HEK293 (cell line): ENCODE data around the gene PRND.

ENCODE experiments used
- CTCF ChIA-PET: fragments of 350-600 bp; formaldehyde crosslinking; extraction: SDS; loops from one replicate; lab custom pipeline; 2021; ENCODE audit warnings: antibody characterized with exemption; lab: Yijun Ruan, JAX
- POLR2A ChIA-PET: fragments of 300-600 bp; formaldehyde crosslinking; extraction: SDS; loops from one replicate; lab custom pipeline; 2020; ENCODE audit warnings: antibody characterized with exemption, inconsistent platforms; lab: Yijun Ruan, JAX
- H3K27ac ChIP-seq: fragments of 200-500 bp; sonication (Bioruptor generic); 2 replicates; pipeline ENCODE4 v1.5.1; 2014; ENCODE audit warnings: low read depth, low read length, control low read depth, inconsistent platforms; ENCODE audit errors: extremely low read depth
- H3K36me3 ChIP-seq, 2 experiments: fragments of 200-500 bp in 1 of 2; sonication (Bioruptor generic) in 1 of 2; 1 replicate in 1 of 2; 2 replicates in 1 of 2; pipeline ENCODE4 v1.5.1; 2014 to 2017; ENCODE audit warnings: inconsistent platforms in 2 of 2, low read length in 2 of 2; ENCODE audit not compliant: control insufficient read depth in 2 of 2, insufficient read depth in 1 of 2
- H3K4me1 ChIP-seq: fragments of 200-500 bp; sonication (Bioruptor generic); 2 replicates; pipeline ENCODE4 v1.5.1; 2014; ENCODE audit warnings: mild to moderate bottlenecking, low read length, inconsistent platforms; ENCODE audit not compliant: control insufficient read depth, insufficient read depth
- H3K4me3 ChIP-seq: 2 replicates; pipeline ENCODE4 v1.5.1; 2011; ENCODE audit warnings: low read depth, mild to moderate bottlenecking, control low read depth, low read length, moderate library complexity
- H3K9me3 ChIP-seq: fragments of 200-500 bp; sonication (Bioruptor generic); 2 replicates; pipeline ENCODE4 v1.5.1; 2014; ENCODE audit warnings: low read depth, low read length, inconsistent platforms; ENCODE audit not compliant: control insufficient read depth, insufficient read depth
- BCL11A ChIP-seq: fragments of 450-650 bp; formaldehyde crosslinking; IDR thresholded peaks from 2 replicates; pipeline ENCODE4 v1.5.1; 2016; ENCODE audit warnings: low read depth, missing biosample characterization, missing genetic modification characterization
- BCL11B ChIP-seq: fragments of 450-650 bp; formaldehyde crosslinking; IDR thresholded peaks from 2 replicates; pipeline ENCODE4 v1.5.1; 2016; ENCODE audit warnings: low read depth, missing biosample characterization, missing genetic modification characterization
- GLIS1 ChIP-seq: fragments of 450-650 bp; formaldehyde crosslinking; IDR thresholded peaks from 2 replicates; pipeline ENCODE4 v1.5.1; 2016; ENCODE audit warnings: missing biosample characterization, missing genetic modification characterization
- OSR2 ChIP-seq: fragments of 450-650 bp; formaldehyde crosslinking; IDR thresholded peaks from 2 replicates; pipeline ENCODE4 v1.5.1; 2016; ENCODE audit warnings: missing biosample characterization, missing genetic modification characterization
- PRDM2 ChIP-seq: fragments of 450-650 bp; formaldehyde crosslinking; IDR thresholded peaks from 2 replicates; pipeline ENCODE4 v1.5.1; 2016; ENCODE audit warnings: missing biosample characterization, missing genetic modification characterization, borderline replicate concordance
- REST ChIP-seq: fragments of 450-650 bp; formaldehyde crosslinking; IDR thresholded peaks from 2 replicates; pipeline ENCODE4 v1.5.1; 2016; ENCODE audit warnings: missing biosample characterization, missing genetic modification characterization
- SP7 ChIP-seq: fragments of 450-650 bp; formaldehyde crosslinking; IDR thresholded peaks from 2 replicates; pipeline ENCODE4 v1.5.1; 2016; ENCODE audit warnings: missing biosample characterization, missing genetic modification characterization
- TRIM28 ChIP-seq: IDR thresholded peaks from 2 replicates; pipeline ENCODE4 v1.6.1; 2011; ENCODE audit warnings: low read length, control low read depth, borderline replicate concordance
- ZBTB1 ChIP-seq: fragments of 450-650 bp; formaldehyde crosslinking; IDR thresholded peaks from 2 replicates; pipeline ENCODE4 v1.5.1; 2016; ENCODE audit warnings: missing biosample characterization, missing genetic modification characterization
- ZNF114 ChIP-seq: fragments of 450-650 bp; formaldehyde crosslinking; IDR thresholded peaks from 2 replicates; pipeline ENCODE4 v1.5.0; 2017; ENCODE audit warnings: missing biosample characterization, missing genetic modification characterization
- ZNF175 ChIP-seq: fragments of 450-650 bp; formaldehyde crosslinking; IDR thresholded peaks from 2 replicates; pipeline ENCODE4 v1.5.1; 2016; ENCODE audit warnings: missing biosample characterization, missing genetic modification characterization
- ZNF324 ChIP-seq: fragments of 450-650 bp; formaldehyde crosslinking; IDR thresholded peaks from 2 replicates; pipeline ENCODE4 v1.5.1; 2016; ENCODE audit warnings: missing biosample characterization, missing genetic modification characterization
- ZNF37A ChIP-seq: fragments of 450-650 bp; IDR thresholded peaks from 2 replicates; pipeline ENCODE4 v1.5.1; 2018; ENCODE audit warnings: missing biosample characterization, missing genetic modification characterization
- ZNF398 ChIP-seq: fragments of 450-650 bp; formaldehyde crosslinking; IDR thresholded peaks from 2 replicates; pipeline ENCODE4 v1.5.1; 2017; ENCODE audit warnings: missing biosample characterization, missing genetic modification characterization
- ZNF501 ChIP-seq: fragments of 450-650 bp; formaldehyde crosslinking; IDR thresholded peaks from 2 replicates; pipeline ENCODE4 v1.5.1; 2016; ENCODE audit warnings: missing biosample characterization, missing genetic modification characterization
- ZNF510 ChIP-seq: fragments of 450-650 bp; formaldehyde crosslinking; IDR thresholded peaks from 2 replicates; pipeline ENCODE4 v1.5.1; 2018; ENCODE audit warnings: mild to moderate bottlenecking, missing genetic modification characterization, missing biosample characterization; ENCODE audit not compliant: insufficient replicate concordance
- ZNF701 ChIP-seq: fragments of 450-650 bp; formaldehyde crosslinking; IDR thresholded peaks from 2 replicates; pipeline ENCODE4 v1.5.1; 2016; ENCODE audit warnings: missing biosample characterization, missing genetic modification characterization
- ZNF777 ChIP-seq: fragments of 450-650 bp; formaldehyde crosslinking; IDR thresholded peaks from 2 replicates; pipeline ENCODE4 v1.5.1; 2017; ENCODE audit warnings: missing biosample characterization, missing genetic modification characterization, borderline replicate concordance
- ZSCAN16 ChIP-seq: fragments of 450-650 bp; formaldehyde crosslinking; IDR thresholded peaks from 2 replicates; pipeline ENCODE4 v1.5.1; 2016; ENCODE audit warnings: missing biosample characterization, missing genetic modification characterization

PRND gene

GRCh38 chr20:4688305-4688704, 33.4 kb upstream of the PRND start:
- no peaks in the 10 kb centered on the region for H3K9me3 ChIP-seq
- CTCF ChIA-PET: interaction anchor here (0.6 to 0.8 kb wide), 4 partner anchors 60 to 1032 kb away, joined by 3 read pairs; no protein-coding TSS in a partner anchor
- no peak overlapping the region for H3K27ac ChIP-seq
- no peak for TF ChIP-seq ZNF501 (tag by site-specific recombination)
- no peak for TF ChIP-seq ZNF510
- no peak for TF ChIP-seq GLIS1 (tag by site-specific recombination)
- TF ChIP-seq ZNF324 (tag by site-specific recombination): no peak
- TF ChIP-seq ZNF777 (tag by site-specific recombination): no peak
- TF ChIP-seq OSR2: no peak
- no peak for TF ChIP-seq PRDM2 (tag by site-specific recombination)
- TF ChIP-seq ZNF114: no peak
- TF ChIP-seq SP7: no peak
- TF ChIP-seq ZNF175 (tag by site-specific recombination): no peak
- TF ChIP-seq ZSCAN16 (tag by site-specific recombination): no peak
- TF ChIP-seq ZNF701 (tag by site-specific recombination): no peak
- TF ChIP-seq TRIM28: no peak
- TF ChIP-seq REST (tag by site-specific recombination): no peak
- TF ChIP-seq ZBTB1 (tag by site-specific recombination): no peak
- TF ChIP-seq ZNF398 (tag by site-specific recombination): no peak
- no peak for TF ChIP-seq ZNF37A (tag by site-specific recombination)
- no peak for TF ChIP-seq BCL11A (tag by site-specific recombination)
- no peak for TF ChIP-seq BCL11B (tag by site-specific recombination)
- H3K4me1 ChIP-seq: peaks cover 33% of the 10 kb centered on the region
- no peak overlapping the region for H3K4me3 ChIP-seq
- H3K36me3 ChIP-seq: peaks cover 0 to 4% of the 10 kb centered on the region in 2 experiments; a peak in 1 of 3 replicates
- POLR2A ChIA-PET: no interaction called here
